ENCODE measurements around the gene CCDC70. TPM values are rescaled to one million over a fixed set of nuclear protein-coding genes. Genes with fewer than 3 reads are reported as not detected.

CCDC70 gene
- polyA plus RNA-seq, 1 donor from 2014 or later, result not detected

DNA sequence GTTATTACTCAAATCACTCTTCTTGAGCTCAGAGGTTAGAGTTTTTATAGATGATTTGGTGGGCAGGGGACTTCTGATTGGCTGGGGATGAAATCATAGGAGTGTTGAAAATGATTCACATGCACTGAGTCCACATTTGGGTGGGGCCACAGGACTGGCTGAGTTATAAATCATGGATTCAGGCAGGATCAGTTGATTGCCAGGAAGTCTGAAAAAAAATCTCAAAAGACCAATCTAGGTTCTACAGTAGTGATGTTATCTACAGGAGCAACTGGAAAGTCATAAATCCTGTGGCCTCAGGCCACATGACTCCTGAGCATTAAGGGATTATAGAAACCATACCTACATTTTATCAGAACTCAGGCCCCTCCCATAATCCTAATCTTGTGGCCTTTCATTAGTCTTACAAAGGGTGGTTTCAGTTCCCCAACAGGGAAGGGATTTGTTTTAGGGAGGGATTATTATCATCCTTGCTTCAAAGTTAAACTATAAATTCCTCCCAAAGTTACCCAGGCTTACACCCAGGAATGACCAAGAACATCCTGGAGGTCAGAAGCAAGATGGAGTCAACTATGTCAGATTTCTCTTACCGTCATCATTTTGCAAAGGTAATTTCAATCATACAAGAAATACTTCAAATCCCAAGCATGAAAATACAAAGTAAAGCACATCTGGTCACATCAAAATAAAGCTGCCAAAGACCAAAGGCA lies 5.6 kb upstream of the CCDC70 start:
- Histone ChIP-seq H3K9me3 (ENCODE audit: low read length) (no peaks in the 10 kb centered on the region), H3K27me3 (ENCODE audit: insufficient read depth, low read depth, low read length) (no peaks in the 10 kb centered on the region), H3K4me2 (ENCODE audit: low read length) (no peak overlapping the region), H3K79me2 (replicated peaks; ENCODE audit: insufficient read depth, low read length) (no peaks in the 10 kb centered on the region), H3K36me3 (ENCODE audit: insufficient read depth, low read length) (no peaks in the 10 kb centered on the region), H2AFZ (ENCODE audit: low read depth, low read length) (no peak overlapping the region), H3K27ac (ENCODE audit: low read length) (no peak overlapping the region), H4K20me1 (ENCODE audit: insufficient read depth) (no peaks in the 10 kb centered on the region), H3F3A (ENCODE audit: insufficient read depth, low read length, poor library complexity, severe bottlenecking) (no peaks in the 10 kb centered on the region), H3K4me3 (ENCODE audit: low read length) (no peak overlapping the region), H3K9ac (ENCODE audit: low read length) (no peak overlapping the region), H3K9me2 (ENCODE audit: insufficient read depth, low read length) (no peaks in the 10 kb centered on the region)
- TF ChIP-seq SMC3 (conservative IDR thresholded peaks at IDR 0.05; ENCODE audit: poor library complexity) (no peak), EP300 (conservative IDR thresholded peaks at IDR 0.05; ENCODE audit: poor library complexity, severe bottlenecking) (no peak), RAD21 (conservative IDR thresholded peaks at IDR 0.05) (no peak), EZH2 (IDR thresholded peaks at IDR 0.05; ENCODE audit: borderline replicate concordance, insufficient read depth, low read length, poor library complexity, severe bottlenecking) (no peak), TAF1 (IDR thresholded peaks at IDR 0.05; ENCODE audit: low read depth) (no peak), MXI1 (conservative IDR thresholded peaks at IDR 0.05; ENCODE audit: poor library complexity, severe bottlenecking) (no peak), POLR2AphosphoS5 (IDR thresholded peaks at IDR 0.05) (no peak)
- TF ChIP-seq, protein P1, sequence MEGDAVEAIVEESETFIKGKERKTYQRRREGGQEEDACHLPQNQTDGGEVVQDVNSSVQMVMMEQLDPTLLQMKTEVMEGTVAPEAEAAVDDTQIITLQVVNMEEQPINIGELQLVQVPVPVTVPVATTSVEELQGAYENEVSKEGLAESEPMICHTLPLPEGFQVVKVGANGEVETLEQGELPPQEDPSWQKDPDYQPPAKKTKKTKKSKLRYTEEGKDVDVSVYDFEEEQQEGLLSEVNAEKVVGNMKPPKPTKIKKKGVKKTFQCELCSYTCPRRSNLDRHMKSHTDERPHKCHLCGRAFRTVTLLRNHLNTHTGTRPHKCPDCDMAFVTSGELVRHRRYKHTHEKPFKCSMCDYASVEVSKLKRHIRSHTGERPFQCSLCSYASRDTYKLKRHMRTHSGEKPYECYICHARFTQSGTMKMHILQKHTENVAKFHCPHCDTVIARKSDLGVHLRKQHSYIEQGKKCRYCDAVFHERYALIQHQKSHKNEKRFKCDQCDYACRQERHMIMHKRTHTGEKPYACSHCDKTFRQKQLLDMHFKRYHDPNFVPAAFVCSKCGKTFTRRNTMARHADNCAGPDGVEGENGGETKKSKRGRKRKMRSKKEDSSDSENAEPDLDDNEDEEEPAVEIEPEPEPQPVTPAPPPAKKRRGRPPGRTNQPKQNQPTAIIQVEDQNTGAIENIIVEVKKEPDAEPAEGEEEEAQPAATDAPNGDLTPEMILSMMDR (IDR thresholded peaks at IDR 0.05; ENCODE audit: poor library complexity, severe bottlenecking), result no peak
- TF ChIP-seq, protein P2, sequence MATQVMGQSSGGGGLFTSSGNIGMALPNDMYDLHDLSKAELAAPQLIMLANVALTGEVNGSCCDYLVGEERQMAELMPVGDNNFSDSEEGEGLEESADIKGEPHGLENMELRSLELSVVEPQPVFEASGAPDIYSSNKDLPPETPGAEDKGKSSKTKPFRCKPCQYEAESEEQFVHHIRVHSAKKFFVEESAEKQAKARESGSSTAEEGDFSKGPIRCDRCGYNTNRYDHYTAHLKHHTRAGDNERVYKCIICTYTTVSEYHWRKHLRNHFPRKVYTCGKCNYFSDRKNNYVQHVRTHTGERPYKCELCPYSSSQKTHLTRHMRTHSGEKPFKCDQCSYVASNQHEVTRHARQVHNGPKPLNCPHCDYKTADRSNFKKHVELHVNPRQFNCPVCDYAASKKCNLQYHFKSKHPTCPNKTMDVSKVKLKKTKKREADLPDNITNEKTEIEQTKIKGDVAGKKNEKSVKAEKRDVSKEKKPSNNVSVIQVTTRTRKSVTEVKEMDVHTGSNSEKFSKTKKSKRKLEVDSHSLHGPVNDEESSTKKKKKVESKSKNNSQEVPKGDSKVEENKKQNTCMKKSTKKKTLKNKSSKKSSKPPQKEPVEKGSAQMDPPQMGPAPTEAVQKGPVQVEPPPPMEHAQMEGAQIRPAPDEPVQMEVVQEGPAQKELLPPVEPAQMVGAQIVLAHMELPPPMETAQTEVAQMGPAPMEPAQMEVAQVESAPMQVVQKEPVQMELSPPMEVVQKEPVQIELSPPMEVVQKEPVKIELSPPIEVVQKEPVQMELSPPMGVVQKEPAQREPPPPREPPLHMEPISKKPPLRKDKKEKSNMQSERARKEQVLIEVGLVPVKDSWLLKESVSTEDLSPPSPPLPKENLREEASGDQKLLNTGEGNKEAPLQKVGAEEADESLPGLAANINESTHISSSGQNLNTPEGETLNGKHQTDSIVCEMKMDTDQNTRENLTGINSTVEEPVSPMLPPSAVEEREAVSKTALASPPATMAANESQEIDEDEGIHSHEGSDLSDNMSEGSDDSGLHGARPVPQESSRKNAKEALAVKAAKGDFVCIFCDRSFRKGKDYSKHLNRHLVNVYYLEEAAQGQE (IDR thresholded peaks at IDR 0.05; ENCODE audit: borderline replicate concordance), result no peak

DNA sequence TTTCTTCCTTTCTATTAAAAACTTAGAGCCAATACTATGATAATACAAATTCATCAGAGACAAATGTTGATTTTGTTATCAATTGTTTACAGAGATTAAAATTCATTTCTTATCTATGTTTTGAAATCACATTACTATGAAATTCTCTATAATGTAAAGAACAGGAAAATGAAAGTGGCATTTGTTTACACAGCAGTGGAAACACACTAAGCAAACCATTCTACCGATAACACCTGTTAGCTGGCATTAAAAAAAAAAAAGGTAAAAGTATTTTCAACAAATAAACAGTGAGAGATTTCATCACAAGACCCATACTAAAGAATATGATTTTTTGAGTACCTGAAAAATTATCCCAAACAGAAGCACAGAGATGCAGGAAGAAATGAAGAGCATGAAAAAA lies 4.8 kb upstream of the CCDC70 start:
- H3K9me2 ChIP-seq (ENCODE audit: insufficient read depth, low read length), result no peaks in the 10 kb centered on the region
- no peak overlapping the region for H3K27ac ChIP-seq (ENCODE audit: low read length)
- H3K4me3 ChIP-seq (ENCODE audit: low read length), result no peak overlapping the region
- H3K9me3 ChIP-seq (ENCODE audit: low read length), result no peaks in the 10 kb centered on the region
- no peak overlapping the region for H3K4me2 ChIP-seq (ENCODE audit: low read length)
- H3F3A ChIP-seq (ENCODE audit: insufficient read depth, low read length, poor library complexity, severe bottlenecking), result no peaks in the 10 kb centered on the region
- no peak overlapping the region for H3K9ac ChIP-seq (ENCODE audit: low read length)
- no peaks in the 10 kb centered on the region for H3K27me3 ChIP-seq (ENCODE audit: insufficient read depth, low read depth, low read length)
- H3K36me3 ChIP-seq (ENCODE audit: insufficient read depth, low read length), result no peaks in the 10 kb centered on the region
- TF ChIP-seq, protein P1 (IDR thresholded peaks at IDR 0.05; ENCODE audit: poor library complexity, severe bottlenecking), result no peak
- no peaks in the 10 kb centered on the region for H3K79me2 ChIP-seq (replicated peaks; ENCODE audit: insufficient read depth, low read length)
- no peaks in the 10 kb centered on the region for H4K20me1 ChIP-seq (ENCODE audit: insufficient read depth)
- H2AFZ ChIP-seq (ENCODE audit: low read depth, low read length), result no peak overlapping the region

Data from neural cell (in vitro differentiated cells).